ENCODE results near the gene PUS7.
"Not testable (repeated sequence)": the region's sequence is repeated elsewhere in the genome, so short reads cannot be mapped to it uniquely, and the experiment has no call there.

GRCh38 chr7:105524423-105524822 lies 2.4 kb upstream of the PUS7 start:
- not testable (repeated sequence) for TF ChIP-seq MAX (IDR thresholded peaks at IDR 0.05; ENCODE audit: low read depth); TAF1 (IDR thresholded peaks at IDR 0.05; ENCODE audit: borderline replicate concordance, low read depth, low read length); CTCF (IDR thresholded peaks at IDR 0.05); FOXM1 (IDR thresholded peaks at IDR 0.05; ENCODE audit: low read depth); POLR2AphosphoS5 (IDR thresholded peaks at IDR 0.05; ENCODE audit: low read depth, low read length); PBX3 (IDR thresholded peaks at IDR 0.05); ELF1 (IDR thresholded peaks at IDR 0.05)
